ENCODE results near the gene ZCCHC7. TPM values are rescaled to one million over a fixed set of nuclear protein-coding genes. Genes with fewer than 3 reads are reported as not detected.

Gene ZCCHC7
- total RNA-seq, 3 donors from 2014 or later (not counting 1 experiment from before 2014, with no cell fraction given), result 42.4 to 43.2 (median 42.8) TPM

- Histone ChIP-seq H3K4me1 (ENCODE audit: control insufficient read depth, insufficient read depth, low read length) (peaks cover 33% of the 10 kb centered on the region), H3K27ac (ENCODE audit: low read length) (no peak overlapping the region), H3K4me3 (ENCODE audit: low read length) (no peak overlapping the region), H3K9me3 (ENCODE audit: control insufficient read depth, insufficient read depth, low read length) (no peaks in the 10 kb centered on the region), H3K27me3 (ENCODE audit: control insufficient read depth, insufficient read depth, low read length) (no peaks in the 10 kb centered on the region), H3K36me3 (ENCODE audit: control insufficient read depth, insufficient read depth, low read length) (no peaks in the 10 kb centered on the region)
- Mint-ChIP-seq H3K27me3 (ENCODE audit: low read depth in 2 of 2) (peaks cover 5 to 14% of the 10 kb centered on the region in 2 donors), H3K36me3 (no peaks in the 10 kb centered on the region), H3K4me3 (no peak overlapping the region), H3K9me3 (no peaks in the 10 kb centered on the region), H3K27ac (no peak overlapping the region), H3K4me1 (no peaks in the 10 kb centered on the region)
- no peak for ATAC-seq
- intact Hi-C loops (cut with micrococcal nuclease), result no loop called here
- TF ChIP-seq, protein P1, sequence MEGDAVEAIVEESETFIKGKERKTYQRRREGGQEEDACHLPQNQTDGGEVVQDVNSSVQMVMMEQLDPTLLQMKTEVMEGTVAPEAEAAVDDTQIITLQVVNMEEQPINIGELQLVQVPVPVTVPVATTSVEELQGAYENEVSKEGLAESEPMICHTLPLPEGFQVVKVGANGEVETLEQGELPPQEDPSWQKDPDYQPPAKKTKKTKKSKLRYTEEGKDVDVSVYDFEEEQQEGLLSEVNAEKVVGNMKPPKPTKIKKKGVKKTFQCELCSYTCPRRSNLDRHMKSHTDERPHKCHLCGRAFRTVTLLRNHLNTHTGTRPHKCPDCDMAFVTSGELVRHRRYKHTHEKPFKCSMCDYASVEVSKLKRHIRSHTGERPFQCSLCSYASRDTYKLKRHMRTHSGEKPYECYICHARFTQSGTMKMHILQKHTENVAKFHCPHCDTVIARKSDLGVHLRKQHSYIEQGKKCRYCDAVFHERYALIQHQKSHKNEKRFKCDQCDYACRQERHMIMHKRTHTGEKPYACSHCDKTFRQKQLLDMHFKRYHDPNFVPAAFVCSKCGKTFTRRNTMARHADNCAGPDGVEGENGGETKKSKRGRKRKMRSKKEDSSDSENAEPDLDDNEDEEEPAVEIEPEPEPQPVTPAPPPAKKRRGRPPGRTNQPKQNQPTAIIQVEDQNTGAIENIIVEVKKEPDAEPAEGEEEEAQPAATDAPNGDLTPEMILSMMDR (IDR thresholded peaks at IDR 0.05), result no peak
- DNase-seq, result no peak
- 100% methylated on average over 1 of the region's 1 CpG for WGBS (ENCODE audit: insufficient coverage)
Measured at GRCh38 chr9:37373621-37374020, 253.2 kb downstream of the ZCCHC7 start.

- WGBS (ENCODE audit: insufficient coverage), result 76% methylated on average over 6 of the region's 6 CpGs
- intact Hi-C loops (cut with micrococcal nuclease), result no loop called here
- Histone ChIP-seq H3K9me3 (ENCODE audit: control insufficient read depth, insufficient read depth, low read length) (no peaks in the 10 kb centered on the region), H3K36me3 (ENCODE audit: control insufficient read depth, insufficient read depth, low read length) (no peaks in the 10 kb centered on the region), H3K27me3 (ENCODE audit: control insufficient read depth, insufficient read depth, low read length) (no peaks in the 10 kb centered on the region), H3K4me1 (ENCODE audit: control insufficient read depth, insufficient read depth, low read length) (peaks cover 27% of the 10 kb centered on the region), H3K27ac (ENCODE audit: low read length) (peak overlapping the region; percentile 43), H3K4me3 (ENCODE audit: low read length) (no peak overlapping the region)
- ATAC-seq, result no peak
- no peaks in the 10 kb centered on the region for H3K4me1 Mint-ChIP-seq
- TF ChIP-seq, protein P1 (IDR thresholded peaks at IDR 0.05), result no peak
- no peak overlapping the region for H3K27ac Mint-ChIP-seq
- no peaks in the 10 kb centered on the region for H3K9me3 Mint-ChIP-seq
- peaks cover 5 to 17% of the 10 kb centered on the region in 2 donors for H3K27me3 Mint-ChIP-seq (ENCODE audit: low read depth in 2 of 2)
- H3K4me3 Mint-ChIP-seq, result no peak overlapping the region
- DNase-seq, result peak in 1 of 2 donors; percentile 9
- H3K36me3 Mint-ChIP-seq, result no peaks in the 10 kb centered on the region
Measured at GRCh38 chr9:37374892-37375291, 254.5 kb downstream of the ZCCHC7 start.

- Mint-ChIP-seq H3K4me1 (no peaks in the 10 kb centered on the region), H3K9me3 (no peaks in the 10 kb centered on the region), H3K4me3 (no peak overlapping the region), H3K27ac (no peak overlapping the region), H3K27me3 (ENCODE audit: low read depth in 2 of 2) (peaks cover 5 to 14% of the 10 kb centered on the region in 2 donors), H3K36me3 (no peaks in the 10 kb centered on the region)
- Histone ChIP-seq H3K4me1 (ENCODE audit: control insufficient read depth, insufficient read depth, low read length) (peaks cover 14% of the 10 kb centered on the region), H3K27me3 (ENCODE audit: control insufficient read depth, insufficient read depth, low read length) (no peaks in the 10 kb centered on the region), H3K9me3 (ENCODE audit: control insufficient read depth, insufficient read depth, low read length) (no peaks in the 10 kb centered on the region), H3K4me3 (ENCODE audit: low read length) (no peak overlapping the region), H3K36me3 (ENCODE audit: control insufficient read depth, insufficient read depth, low read length) (no peaks in the 10 kb centered on the region), H3K27ac (ENCODE audit: low read length) (peak overlapping the region; percentile 30)
- TF ChIP-seq, protein P1 (IDR thresholded peaks at IDR 0.05), result no peak
- intact Hi-C loops (cut with micrococcal nuclease), result no loop called here
- WGBS (ENCODE audit: insufficient coverage), result 70% methylated on average over 11 of the region's 13 CpGs
- DNase-seq, result no peak
- ATAC-seq, result no peak
Measured at GRCh38 chr9:37377688-37378612, 257.6 kb downstream of the ZCCHC7 start.
